Measurements from ENCODE around the gene TP53BP1.

GRCh38 chr15:43376017-43376705 lies 116.8 kb downstream of the TP53BP1 start:
- TF ChIP-seq CTCF (IDR thresholded peaks at IDR 0.05) (no peak), POLR2A (IDR thresholded peaks at IDR 0.05) (no peak)
